Activated B cell treated with CpG ODN at 0.5 μM for 24 hours (primary cell): ENCODE measurements around the gene CELA2B. TPM values are rescaled to one million over a fixed set of nuclear protein-coding genes. Genes with fewer than 3 reads are reported as not detected.

Experiments used
- ATAC-seq: fragments of 200-7000 bp; cut with Tn5 transposase; one replicate; pipeline ENCODE4 v1.10.0; 2021; ENCODE audit warnings: low read depth, mild to moderate bottlenecking, moderate library complexity
- CTCF ChIA-PET: fragments of 350-600 bp; sonication (Branson Sonifier 250); formaldehyde crosslinking; loops from one replicate; lab custom pipeline; 2021; ENCODE audit warnings: antibody characterized with exemption; lab: Charles Lee
- POLR2A ChIA-PET: fragments of 350-600 bp; sonication (Branson Sonifier 250); formaldehyde crosslinking; loops from one replicate; lab custom pipeline; 2021; ENCODE audit warnings: antibody characterized with exemption; lab: Charles Lee
- DNase-seq: peaks from one replicate; pipeline ENCODE4 v3.0.0; 2022
- H3K27ac Mint-ChIP-seq: one replicate; pipeline ENCODE4 v1.8.0; 2020; ENCODE audit warnings: mixed read lengths
- H3K27me3 Mint-ChIP-seq: one replicate; pipeline ENCODE4 v1.8.0; 2021; ENCODE audit warnings: mixed read lengths
- H3K36me3 Mint-ChIP-seq: one replicate; pipeline ENCODE4 v1.8.0; 2021; ENCODE audit warnings: low read depth, mixed read lengths
- H3K4me1 Mint-ChIP-seq: one replicate; pipeline ENCODE4 v1.8.0; 2021; ENCODE audit warnings: mixed read lengths
- H3K4me3 Mint-ChIP-seq: one replicate; pipeline ENCODE4 v1.8.0; 2020; ENCODE audit warnings: mild to moderate bottlenecking, mixed read lengths
- H3K9me3 Mint-ChIP-seq: one replicate; pipeline ENCODE4 v1.8.0; 2020; ENCODE audit warnings: mixed read lengths
- intact Hi-C: fragments of 100-400 bp; cut with micrococcal nuclease; formaldehyde crosslinking; loops from one replicate; pipeline ENCODE4 v1.15.1; 2024
- total RNA-seq: library from RNA; stranded (reverse); gene quantifications from 2 replicates; pipeline ENCODE4 v1.2.3, GENCODE V29; 2022
- TF ChIP-seq, protein P1 (sequence below): fragments of 200-600 bp; IDR thresholded peaks from one replicate; pipeline ENCODE4 v1.8.0; 2022; ENCODE audit warnings: antibody characterized with exemption, mild to moderate bottlenecking

CELA2B gene
- total RNA-seq, 1 donor from 2014 or later, result not detected

DNA sequence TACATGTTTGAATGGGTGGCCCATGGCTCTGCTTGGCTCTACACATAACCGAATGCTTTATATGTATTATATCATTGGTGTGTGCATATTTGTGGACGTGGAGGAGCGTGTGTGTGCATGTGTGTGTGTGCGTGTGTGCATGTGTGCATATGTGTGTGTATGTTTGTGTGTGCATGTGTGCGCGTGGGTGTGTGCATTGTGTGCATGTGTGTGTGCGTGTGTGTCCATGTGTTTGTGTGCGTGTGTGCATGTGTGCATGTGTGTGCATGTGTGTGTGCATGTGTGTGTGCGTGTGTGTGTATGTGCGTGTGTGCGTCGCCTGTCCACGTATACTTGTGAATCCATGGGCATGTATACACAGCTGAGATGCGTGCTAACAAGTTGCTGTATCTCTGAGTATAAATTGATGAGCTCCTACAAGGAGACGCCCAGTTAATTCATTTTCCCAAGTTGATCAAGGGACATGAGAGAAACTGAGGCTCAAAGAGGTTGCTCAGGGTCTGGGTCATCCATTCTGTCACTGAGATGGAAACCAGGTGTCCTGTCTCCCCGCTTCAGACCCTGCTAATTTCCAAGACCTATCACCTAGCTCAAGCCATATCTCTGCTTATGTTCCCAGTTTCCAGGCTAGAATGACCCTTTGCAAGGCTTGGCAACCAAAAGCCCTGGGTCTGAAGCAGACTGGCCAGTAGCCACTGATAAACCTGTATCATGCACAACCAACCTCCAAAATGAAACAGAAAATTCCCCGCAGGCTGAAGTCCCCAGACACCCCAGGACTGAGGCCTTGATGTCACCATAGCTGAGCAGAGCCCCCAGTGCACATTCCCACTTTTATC, 40.4 kb upstream of the CELA2B start:
- Mint-ChIP-seq H3K4me3 (no peak overlapping the region), H3K27ac (no peak overlapping the region), H3K27me3 (no peaks in the 10 kb centered on the region), H3K4me1 (no peaks in the 10 kb centered on the region), H3K36me3 (peaks cover under 1% of the 10 kb centered on the region), H3K9me3 (no peaks in the 10 kb centered on the region)
- POLR2A ChIA-PET, result no interaction called here
- no peak for ATAC-seq
- no peak for DNase-seq
- intact Hi-C loops, result no loop called here
- TF ChIP-seq, protein P1, sequence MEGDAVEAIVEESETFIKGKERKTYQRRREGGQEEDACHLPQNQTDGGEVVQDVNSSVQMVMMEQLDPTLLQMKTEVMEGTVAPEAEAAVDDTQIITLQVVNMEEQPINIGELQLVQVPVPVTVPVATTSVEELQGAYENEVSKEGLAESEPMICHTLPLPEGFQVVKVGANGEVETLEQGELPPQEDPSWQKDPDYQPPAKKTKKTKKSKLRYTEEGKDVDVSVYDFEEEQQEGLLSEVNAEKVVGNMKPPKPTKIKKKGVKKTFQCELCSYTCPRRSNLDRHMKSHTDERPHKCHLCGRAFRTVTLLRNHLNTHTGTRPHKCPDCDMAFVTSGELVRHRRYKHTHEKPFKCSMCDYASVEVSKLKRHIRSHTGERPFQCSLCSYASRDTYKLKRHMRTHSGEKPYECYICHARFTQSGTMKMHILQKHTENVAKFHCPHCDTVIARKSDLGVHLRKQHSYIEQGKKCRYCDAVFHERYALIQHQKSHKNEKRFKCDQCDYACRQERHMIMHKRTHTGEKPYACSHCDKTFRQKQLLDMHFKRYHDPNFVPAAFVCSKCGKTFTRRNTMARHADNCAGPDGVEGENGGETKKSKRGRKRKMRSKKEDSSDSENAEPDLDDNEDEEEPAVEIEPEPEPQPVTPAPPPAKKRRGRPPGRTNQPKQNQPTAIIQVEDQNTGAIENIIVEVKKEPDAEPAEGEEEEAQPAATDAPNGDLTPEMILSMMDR, result no peak
- CTCF ChIA-PET, result interaction anchor here (0.6 to 3.1 kb wide), 2 partner anchors 19 to 112 kb away, joined by 4 to 12 read pairs; no protein-coding TSS in a partner anchor

DNA sequence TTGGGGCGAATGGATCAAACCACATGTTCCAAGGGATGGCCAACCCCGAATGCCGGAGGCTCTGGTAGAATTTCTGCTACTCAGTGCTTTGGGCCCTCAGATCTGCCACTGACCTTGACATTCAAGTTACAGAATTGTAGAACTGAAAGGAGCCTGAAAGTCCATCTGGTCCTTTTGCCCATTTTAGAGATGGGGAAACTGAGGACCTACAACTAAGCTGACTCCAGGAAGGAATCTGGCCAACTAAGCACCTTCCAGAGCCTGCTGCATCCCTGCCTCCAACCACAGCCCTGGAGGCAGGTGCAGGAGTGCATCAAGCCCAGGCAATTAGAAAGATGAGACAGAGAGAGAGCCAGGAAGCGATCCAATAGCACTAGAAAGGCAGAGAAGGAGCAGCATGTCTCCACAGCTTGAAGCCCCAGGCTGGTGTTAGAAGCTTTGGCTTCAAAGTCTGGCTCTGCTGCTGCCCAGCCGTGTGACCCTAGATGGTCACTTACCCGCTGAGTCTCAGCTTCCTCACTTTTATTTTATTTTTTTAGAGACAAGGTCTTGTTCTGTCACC, 38.9 kb upstream of the CELA2B start:
- H3K4me3 Mint-ChIP-seq, result no peak overlapping the region
- TF ChIP-seq, protein P1, result no peak
- H3K27me3 Mint-ChIP-seq, result peaks cover 3% of the 10 kb centered on the region
- no peaks in the 10 kb centered on the region for H3K4me1 Mint-ChIP-seq
- intact Hi-C loops, result no loop called here
- ChIA-PET POLR2A (no interaction called here), CTCF (interaction anchor here (1.9 kb wide), 1 partner anchor 113 kb away, joined by 7 read pairs; no protein-coding TSS in a partner anchor)
- no peaks in the 10 kb centered on the region for H3K9me3 Mint-ChIP-seq
- H3K27ac Mint-ChIP-seq, result no peak overlapping the region
- DNase-seq, result no peak
- H3K36me3 Mint-ChIP-seq, result no peaks in the 10 kb centered on the region
- no peak for ATAC-seq

DNA sequence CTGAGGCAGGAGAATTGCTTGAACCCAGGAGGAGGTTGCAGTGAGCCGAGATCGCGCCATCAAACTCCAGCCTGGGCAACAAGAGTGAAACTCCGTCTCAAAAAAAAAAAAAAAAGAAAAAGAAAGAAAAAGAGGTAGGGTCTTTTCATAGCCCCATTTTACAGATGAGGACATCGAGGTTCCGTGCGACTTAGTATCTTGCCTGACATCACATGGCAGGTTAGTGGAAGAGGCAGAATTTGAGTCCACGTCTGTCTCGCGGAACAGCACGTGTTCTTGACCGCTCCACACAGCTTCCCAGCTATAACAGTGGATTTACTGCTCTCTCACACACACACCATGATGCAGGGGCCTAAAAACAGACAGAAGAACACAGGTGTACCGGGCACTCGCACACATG, 36.6 kb upstream of the CELA2B start:
- Mint-ChIP-seq H3K36me3 (no peaks in the 10 kb centered on the region), H3K4me3 (no peak overlapping the region), H3K9me3 (no peaks in the 10 kb centered on the region), H3K27me3 (peaks cover 5% of the 10 kb centered on the region), H3K4me1 (no peaks in the 10 kb centered on the region), H3K27ac (no peak overlapping the region)
- TF ChIP-seq, protein P1, result no peak
- POLR2A ChIA-PET, result no interaction called here
- intact Hi-C loops, result no loop called here
- DNase-seq (no peak), ATAC-seq (no peak)
- CTCF ChIA-PET, result no interaction called here

GRCh38 chr1:15440357-15440756, 35.5 kb upstream of the CELA2B start:
- ChIA-PET POLR2A (no interaction called here), CTCF (no interaction called here)
- Mint-ChIP-seq H3K27ac (no peak overlapping the region), H3K4me3 (no peak overlapping the region), H3K9me3 (no peaks in the 10 kb centered on the region), H3K27me3 (peaks cover 5% of the 10 kb centered on the region), H3K4me1 (no peaks in the 10 kb centered on the region), H3K36me3 (no peaks in the 10 kb centered on the region)
- TF ChIP-seq, protein P1, result no peak
- ATAC-seq, result no peak
- no peak for DNase-seq
- intact Hi-C loops, result no loop called here

DNA sequence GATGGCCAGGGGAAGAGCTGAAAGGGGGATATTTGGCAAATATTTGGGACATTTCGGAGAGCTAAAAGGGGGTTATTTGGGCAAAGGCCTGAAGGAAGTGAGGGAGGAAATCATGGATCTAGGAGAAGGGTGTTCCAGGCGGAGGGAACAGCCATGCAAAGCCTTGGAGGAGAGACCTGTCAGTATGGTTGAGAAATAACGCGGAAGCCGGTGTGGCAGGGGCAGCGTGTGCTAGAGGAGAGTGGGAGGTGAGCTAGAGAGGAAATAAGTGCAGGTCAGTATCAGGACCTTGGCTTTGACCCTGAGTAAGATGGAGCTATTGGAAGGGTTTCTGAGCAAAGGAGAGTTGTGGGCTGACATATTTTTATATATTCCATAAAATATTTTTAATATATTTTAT, 34.7 kb upstream of the CELA2B start:
- TF ChIP-seq, protein P1, result no peak
- Mint-ChIP-seq H3K27ac (no peak overlapping the region), H3K36me3 (no peaks in the 10 kb centered on the region), H3K27me3 (peaks cover 8% of the 10 kb centered on the region), H3K9me3 (no peaks in the 10 kb centered on the region), H3K4me1 (no peaks in the 10 kb centered on the region), H3K4me3 (no peak overlapping the region)
- DNase-seq, result no peak
- CTCF ChIA-PET, result no interaction called here
- POLR2A ChIA-PET, result no interaction called here
- ATAC-seq, result no peak
- intact Hi-C loops, result no loop called here
